OCI-LY3 (cell line): ENCODE results near the gene PER1.
A peak's percentile ranks its signal among the peaks of the same experiment; 100 is the strongest.

ENCODE experiments used
- CTCF ChIP-seq: fragments of 200-600, 300-600 bp; sonication (generic); IDR thresholded peaks from 2 replicates; pipeline ENCODE4 v1.5.1; 2014; ENCODE audit warnings: antibody characterized with exemption, low read length, low read depth
- EZH2phosphoT487 ChIP-seq: fragments of 200-600 bp; shearing (Covaris generic); IDR thresholded peaks from 2 replicates; pipeline ENCODE4 v1.6.1; 2018; ENCODE audit warnings: antibody characterized with exemption, mixed run types, low read depth

GRCh38 chr17:8186787-8187516, 34.7 kb upstream of the PER1 start:
- TF ChIP-seq CTCF, result peak; percentile 23; the same call in 1 of the 2 replicates
- no peak for TF ChIP-seq EZH2phosphoT487
